GM10248 (cell line): ENCODE results near the gene PM20D1.
A peak's percentile ranks its signal among the peaks of the same experiment; 100 is the strongest.

Experiments used
- CTCF ChIA-PET: fragments of 300-600 bp; sonication (Branson Sonifier 250); formaldehyde crosslinking; extraction: SDS; loops from one replicate; lab custom pipeline; 2021; ENCODE audit warnings: antibody characterized with exemption; lab: Yijun Ruan, JAX
- POLR2A ChIA-PET: fragments of 350-650 bp; sonication (Branson Sonifier 250); formaldehyde crosslinking; extraction: SDS; loops from one replicate; lab custom pipeline; 2020; ENCODE audit warnings: antibody characterized with exemption; lab: Yijun Ruan, JAX
- DNase-seq: peaks from one replicate; pipeline ENCODE4 v3.0.0; 2012; ENCODE audit errors: extremely low spot score
- CTCF ChIP-seq: IDR thresholded peaks from 2 replicates; pipeline ENCODE4 v1.5.1; 2012; ENCODE audit warnings: mild to moderate bottlenecking, low read depth; ENCODE audit errors: extremely low read depth, missing control alignments, control extremely low read depth

Gene PM20D1

DNA sequence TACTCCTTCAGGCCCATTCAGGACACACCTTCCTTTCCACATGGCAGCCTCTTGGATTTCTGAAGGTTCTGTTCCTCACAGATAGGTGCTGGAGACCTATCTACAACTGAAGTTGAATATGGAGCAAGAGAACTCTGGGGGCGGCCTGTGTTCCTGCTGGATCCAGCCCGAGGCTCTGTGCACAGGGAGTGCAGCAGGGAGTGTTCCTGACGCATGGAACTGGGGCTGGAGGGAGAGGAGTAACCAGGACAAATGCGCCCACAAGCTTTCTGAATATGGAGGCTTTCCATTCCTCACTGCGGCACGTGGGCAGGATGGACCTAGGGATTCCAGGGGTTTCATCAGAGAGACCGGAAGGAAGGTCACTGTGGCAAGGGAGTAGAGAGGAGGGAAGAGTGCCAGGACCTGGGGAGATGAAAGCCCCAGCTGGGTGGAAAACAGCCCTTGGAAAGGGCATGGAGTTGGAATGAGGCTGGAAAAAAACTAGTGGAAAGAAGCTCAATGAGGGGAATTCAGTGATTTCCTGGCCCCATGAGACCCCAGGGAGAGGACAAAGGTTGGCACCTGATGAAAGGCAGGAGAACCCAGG is 12.5 kb downstream of the PM20D1 start:
- TF ChIP-seq CTCF = no peak
- no peak for DNase-seq
- ChIA-PET POLR2A (no interaction called here), CTCF (interaction anchor here (0.7 to 1.0 kb wide), 2 partner anchors 11 to 12 kb away, joined by 3 read pairs; partner anchors contain the start of gene PM20D1)

GRCh38 chr1:205834751-205835150 is 15.2 kb downstream of the PM20D1 start:
- TF ChIP-seq CTCF = no peak
- DNase-seq = no peak
- ChIA-PET POLR2A (no interaction called here), CTCF (no interaction called here)

DNA sequence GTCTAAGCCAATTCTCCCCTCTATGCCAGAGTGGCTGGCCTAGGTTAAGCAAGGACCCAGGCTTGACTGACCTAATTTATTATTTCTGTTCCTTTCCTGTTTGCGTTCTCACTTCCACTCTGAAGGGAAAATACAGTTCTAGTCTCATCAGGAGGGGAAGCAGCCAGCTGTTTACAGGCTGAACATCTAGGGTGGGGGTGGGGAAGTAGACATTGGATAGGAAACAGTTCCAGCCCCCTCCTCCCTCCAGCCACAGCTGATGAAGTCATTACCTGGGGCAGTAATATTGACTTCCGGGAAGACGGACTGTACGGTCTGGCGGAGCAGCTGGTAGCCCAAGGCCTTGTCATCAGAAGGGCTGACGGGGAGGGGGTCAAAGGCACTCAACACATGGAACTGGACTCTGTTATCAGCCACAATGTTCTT is 17.6 kb downstream of the PM20D1 start:
- TF ChIP-seq CTCF = no peak
- ChIA-PET CTCF (interaction anchor here (1.3 to 1.8 kb wide), 2 partner anchors 75 to 121 kb away, joined by 3 to 6 read pairs; no protein-coding TSS in a partner anchor), POLR2A (no interaction called here)
- DNase-seq = no peak

DNA sequence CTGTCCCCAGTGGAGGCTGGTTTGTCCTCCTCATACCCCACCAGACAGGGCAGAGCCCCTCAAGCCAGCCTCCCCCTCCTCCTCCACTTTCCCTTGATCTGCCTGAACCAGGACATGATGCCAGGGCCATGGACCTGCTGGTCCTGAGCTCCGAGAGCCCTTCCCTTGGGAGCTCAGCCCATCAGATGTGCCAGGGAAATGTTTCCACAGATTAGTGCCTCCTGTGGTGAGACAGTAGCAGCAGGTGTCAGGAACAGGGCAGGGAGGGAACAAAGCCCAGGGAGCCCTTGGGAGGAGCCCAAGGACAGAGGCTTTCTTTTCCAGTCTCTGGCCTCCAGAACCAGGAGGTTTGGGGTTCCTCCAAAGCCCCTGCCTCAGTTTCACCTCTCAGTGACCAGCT is 22.3 kb downstream of the PM20D1 start:
- no peak for DNase-seq
- ChIA-PET POLR2A (no interaction called here), CTCF (interaction anchor here (0.8 to 2.5 kb wide), 5 partner anchors 9 to 150 kb away, joined by 3 to 6 read pairs (median 3); no protein-coding TSS in a partner anchor)
- TF ChIP-seq CTCF = no peak

DNA sequence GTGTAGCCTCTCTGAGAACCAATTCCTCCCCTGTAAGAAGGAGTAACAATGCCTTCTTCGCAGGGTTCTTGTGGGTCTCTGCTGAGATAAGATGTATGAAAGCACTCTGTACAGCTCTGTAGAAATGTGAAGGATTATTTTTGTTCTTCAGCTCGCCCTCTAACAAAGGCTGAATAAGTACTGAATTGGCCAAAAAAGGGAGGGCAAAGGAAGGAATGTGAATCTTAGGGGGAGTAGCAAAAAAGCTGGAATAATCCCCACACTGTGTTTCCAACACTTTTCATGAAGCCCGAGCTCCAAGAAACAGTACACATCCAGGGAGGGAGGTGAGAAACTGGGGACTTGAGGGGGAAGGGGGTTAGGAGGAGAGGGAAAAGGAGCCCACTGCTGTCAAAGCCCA is 22.9 kb downstream of the PM20D1 start:
- DNase-seq = no peak
- ChIA-PET CTCF (interaction anchor here (1.2 to 2.5 kb wide), 3 partner anchors 35 to 150 kb away, joined by 3 to 6 read pairs (median 3); no protein-coding TSS in a partner anchor), POLR2A (no interaction called here)
- TF ChIP-seq CTCF = no peak

DNA sequence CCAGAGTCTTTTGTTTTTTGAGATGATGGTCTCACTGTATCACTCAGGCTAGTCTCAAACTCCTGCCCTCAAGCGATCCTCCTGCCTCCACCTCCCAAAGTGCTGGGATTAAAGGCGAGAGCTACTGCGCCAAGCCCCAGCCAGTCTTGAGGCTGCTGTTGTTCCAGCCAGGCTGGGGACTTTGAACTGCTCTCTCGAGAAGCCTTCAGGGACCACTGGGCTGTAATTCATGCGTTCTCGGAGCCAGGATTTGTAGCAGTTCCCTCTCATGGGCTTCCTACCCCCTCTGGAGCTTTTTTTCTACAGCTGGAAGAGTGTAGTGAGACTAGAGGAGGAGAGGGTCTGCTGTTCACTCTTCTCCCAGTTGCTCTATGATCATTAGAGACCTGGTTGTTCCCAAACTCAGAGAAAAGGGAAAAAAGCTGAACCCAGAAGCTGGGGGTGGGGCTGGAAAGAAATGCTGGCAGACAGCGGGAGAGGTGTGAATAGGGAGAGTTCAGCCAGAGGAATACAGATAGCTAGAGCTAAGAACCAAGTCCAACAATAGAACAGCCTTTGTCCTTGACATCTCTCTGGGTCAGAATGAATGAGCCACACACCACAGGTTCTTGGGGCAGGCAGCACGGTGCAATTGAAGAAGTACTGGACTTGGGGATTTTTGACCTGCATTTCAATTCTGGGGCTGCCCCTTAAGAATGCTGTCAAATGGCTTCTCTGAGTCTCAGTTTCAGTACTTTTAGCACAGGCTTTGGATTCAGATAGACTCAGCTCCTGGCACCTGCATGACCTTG is 23.7 kb downstream of the PM20D1 start:
- peak; percentile 37 for DNase-seq
- ChIA-PET CTCF (interaction anchor here (0.8 to 1.8 kb wide), 4 partner anchors 11 to 151 kb away, joined by 3 to 4 read pairs (median 3); no protein-coding TSS in a partner anchor), POLR2A (no interaction called here)
- TF ChIP-seq CTCF = no peak
